ENCODE measurements around the gene ZMYM4.

The ZMYM4 gene

GRCh38 chr1:35408925-35409324 lies 140.4 kb downstream of the ZMYM4 start:
- no peak for DNase-seq

- no peak for DNase-seq
These were observed 157.6 kb downstream of the ZMYM4 start for GRCh38 chr1:35426097-35426586.

- no peak for DNase-seq
These were observed 159.9 kb downstream of the ZMYM4 start for GRCh38 chr1:35428360-35428759.

DNA sequence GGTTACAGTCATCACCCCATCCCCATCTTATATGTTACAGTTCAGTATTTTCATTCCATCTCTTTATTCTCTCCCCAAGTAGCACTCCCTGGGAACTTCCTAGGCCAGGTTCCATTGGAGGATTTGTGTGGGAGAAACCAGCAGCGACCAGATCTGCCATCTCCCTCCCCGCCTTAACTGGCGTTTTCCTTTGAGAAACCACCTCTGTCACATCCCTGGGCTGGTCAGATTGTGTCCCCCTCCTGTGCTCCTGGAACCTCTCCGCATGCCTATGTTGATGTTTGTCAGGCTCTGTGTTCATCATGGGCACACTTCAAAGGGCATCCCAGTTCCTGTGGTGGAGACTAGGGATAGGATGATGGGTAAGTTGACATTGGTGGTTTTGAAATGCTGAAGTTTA lies 162.3 kb downstream of the ZMYM4 start:
- no peak for DNase-seq

GRCh38 chr1:35431173-35431599 lies 162.7 kb downstream of the ZMYM4 start:
- peak; percentile 11 for DNase-seq

DNA sequence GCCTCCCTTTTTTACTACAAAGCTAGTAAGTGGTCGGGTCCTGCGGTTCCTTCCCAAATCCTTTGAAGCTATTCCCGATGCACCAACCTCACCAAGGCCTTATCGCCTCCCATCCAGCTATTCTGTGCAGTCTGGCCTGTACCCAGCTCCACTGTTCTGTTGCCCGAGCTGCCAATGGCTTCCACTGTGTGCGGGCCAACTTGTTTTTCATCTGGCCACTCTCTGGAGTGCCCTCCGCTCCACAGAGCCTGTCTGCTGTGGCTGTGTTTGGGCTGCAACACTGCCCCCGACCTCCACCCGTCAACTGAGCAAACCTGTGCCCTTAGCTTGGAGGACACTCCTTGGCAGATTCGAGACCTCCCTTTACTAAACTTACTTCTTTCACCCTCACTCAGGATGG lies 163.7 kb downstream of the ZMYM4 start:
- no peak for DNase-seq

DNA sequence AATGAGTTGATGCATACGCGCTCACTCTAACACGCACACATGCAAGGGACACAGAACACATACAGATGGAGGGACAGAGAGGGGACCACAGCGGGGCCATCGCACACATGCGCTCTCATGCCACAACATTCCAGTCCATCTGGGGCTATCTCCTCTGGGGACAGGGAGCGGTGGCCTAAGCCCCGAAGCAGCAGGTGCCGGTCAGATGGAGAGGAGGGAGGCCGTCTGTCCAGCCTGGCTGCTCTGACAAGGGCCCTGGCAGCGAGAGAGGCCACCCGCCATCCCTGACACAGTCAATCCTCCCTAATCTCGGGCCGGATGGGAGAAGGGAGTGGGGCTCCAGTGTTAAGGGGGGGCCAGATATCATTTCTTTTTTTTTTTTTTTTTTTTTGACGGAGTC lies 165.2 kb downstream of the ZMYM4 start:
- no peak for DNase-seq

DNA sequence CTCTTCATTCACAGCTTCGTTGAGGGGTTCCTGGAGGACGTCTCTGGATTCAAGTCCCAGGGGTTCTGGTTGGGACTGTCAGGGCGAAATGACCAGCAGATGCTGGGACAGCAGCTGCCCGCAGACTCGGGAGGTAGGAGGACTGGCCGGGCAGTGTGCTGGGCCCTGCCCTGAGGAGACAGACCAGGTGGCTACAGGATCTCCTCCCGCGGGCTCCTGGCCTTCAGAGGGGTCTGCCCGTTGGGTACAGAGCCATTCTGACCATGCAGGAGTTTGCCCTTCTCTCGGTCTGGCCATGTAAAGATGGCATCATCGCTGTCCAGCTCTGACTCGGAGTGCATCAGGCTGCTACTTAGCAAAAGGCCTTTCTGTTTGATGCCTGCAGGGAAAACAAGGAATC lies 166.2 kb downstream of the ZMYM4 start:
- DNase-seq: no peak

GRCh38 chr1:35436078-35436477 lies 167.6 kb downstream of the ZMYM4 start:
- DNase-seq: no peak

- DNase-seq: no peak
These were observed 168.7 kb downstream of the ZMYM4 start for GRCh38 chr1:35437200-35437599.

DNA sequence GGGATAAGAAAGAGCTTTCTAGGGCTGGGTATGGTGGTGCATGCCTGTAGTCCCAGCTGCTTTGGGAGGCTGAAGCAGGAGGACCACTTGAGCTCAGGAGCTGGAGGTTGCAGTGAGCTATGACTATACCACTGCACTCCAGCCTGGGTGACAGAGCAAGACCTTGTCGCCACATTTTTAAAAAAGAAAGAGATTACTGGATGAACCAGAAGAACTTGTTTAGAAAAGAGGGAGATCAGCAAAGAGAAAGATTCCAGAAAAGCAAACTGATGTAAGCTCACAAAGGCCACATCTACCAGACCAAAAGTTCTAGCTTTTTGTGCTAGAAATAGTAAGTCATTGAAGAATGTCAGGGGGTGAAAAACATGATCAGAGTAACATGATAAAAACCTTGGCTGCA lies 171.1 kb downstream of the ZMYM4 start:
- no peak for DNase-seq

DNA sequence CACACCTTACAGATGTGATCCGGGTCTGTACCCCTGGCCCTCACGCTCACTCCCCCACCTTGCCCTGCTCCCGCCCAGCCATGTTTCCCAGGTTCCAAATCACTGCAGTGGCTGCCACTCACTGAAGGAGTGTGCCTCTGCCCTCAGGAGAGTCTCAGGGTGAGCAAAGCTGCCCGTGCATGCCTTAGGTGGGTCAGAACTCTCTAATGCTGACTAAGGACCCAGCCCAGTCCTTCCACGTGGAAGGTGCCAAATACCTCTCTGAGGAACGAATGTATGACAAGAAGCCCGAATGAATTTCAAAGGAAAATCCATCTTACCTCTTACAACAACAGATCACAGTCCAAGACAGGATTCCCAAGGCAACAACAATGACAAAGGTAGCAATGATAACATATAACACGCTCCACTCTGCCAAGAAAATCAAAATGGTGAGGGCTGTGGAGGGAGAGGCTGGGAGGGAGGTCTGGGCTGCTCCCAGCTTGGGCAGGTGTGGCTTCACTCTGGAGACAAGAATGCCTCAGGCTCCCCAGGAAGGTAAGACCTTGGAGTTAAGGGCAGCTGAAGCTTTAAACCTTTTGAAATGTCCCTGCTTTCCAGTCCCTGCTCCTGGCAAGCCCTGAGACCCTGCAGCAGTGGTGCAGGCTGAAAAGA lies 173.5 kb downstream of the ZMYM4 start:
- no peak for DNase-seq

DNA sequence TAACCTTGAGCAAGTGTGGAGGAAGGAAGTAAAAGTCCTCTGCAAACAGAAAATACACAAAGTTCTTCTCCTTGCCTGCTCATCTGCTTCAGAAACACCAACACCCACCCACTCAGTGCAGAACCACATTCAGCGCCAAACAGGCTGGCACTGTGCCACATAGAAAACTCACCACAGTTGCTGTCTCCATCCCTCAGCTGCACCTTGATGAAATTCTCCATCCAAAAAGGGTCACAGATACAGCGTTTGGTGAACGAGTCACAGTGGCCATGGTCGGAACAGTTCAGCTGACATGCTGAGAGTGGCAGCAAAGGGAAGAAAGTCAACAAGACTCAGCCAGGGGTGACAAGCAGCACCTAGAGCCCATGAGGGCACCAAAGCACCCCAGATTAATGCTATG lies 174.2 kb downstream of the ZMYM4 start:
- no peak for DNase-seq

DNA sequence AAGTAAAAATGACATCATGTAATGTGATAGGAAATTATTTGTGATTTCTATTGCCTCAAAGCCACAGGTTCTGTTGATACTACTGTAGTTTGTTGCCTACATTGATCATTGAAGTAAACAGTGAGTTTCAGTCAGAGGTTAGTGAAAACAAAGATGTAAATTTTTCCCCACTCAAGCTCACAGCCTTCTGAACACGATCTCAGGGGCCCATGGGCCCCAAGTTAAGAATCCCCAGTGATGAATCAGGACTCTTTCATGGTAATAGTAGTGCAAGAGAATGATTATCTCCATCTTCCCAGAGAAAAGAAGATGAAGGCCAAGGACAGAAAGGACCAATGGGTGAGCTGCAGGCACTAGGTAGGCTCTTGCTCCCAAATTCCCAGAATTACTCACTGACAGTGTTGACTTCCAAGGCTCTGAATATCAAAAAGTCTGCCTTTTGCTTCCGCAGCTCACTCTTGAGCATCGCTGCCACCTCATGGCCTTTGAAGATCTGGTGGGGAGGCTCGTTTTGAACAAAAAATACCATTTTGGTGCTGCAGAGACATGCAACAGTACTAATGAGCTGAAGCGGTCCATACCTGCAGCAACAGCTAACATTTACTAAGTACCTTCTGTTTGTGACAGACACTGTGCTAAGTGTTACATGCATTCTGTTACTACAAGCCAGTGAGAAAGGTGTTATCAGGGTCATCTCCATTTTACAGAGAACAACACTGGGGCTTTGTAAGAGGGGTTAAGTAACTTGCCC lies 175.4 kb downstream of the ZMYM4 start:
- no peak for DNase-seq

- no peak for DNase-seq
These were observed 175.9 kb downstream of the ZMYM4 start for GRCh38 chr1:35444519-35444774.

DNA sequence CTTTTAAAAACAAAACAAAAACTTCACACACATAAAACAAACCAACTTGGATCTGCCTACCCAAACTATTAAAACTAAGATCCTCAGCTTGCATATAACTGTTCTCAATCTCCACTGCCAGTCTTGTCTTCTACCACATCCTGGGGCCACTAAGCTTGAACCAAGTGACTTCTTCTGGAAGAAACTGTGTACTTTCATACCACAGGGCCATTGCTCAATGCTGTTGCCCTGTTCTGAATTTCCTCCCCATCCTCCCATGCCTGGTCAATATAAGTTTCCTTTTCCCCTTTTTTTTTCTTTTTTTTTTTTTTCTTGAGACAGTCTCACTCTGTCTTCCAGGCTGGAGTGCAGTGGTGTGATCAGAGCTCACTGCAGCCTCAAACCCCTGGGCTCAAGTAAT lies 178.8 kb downstream of the ZMYM4 start:
- DNase-seq: peak; percentile 71

DNA sequence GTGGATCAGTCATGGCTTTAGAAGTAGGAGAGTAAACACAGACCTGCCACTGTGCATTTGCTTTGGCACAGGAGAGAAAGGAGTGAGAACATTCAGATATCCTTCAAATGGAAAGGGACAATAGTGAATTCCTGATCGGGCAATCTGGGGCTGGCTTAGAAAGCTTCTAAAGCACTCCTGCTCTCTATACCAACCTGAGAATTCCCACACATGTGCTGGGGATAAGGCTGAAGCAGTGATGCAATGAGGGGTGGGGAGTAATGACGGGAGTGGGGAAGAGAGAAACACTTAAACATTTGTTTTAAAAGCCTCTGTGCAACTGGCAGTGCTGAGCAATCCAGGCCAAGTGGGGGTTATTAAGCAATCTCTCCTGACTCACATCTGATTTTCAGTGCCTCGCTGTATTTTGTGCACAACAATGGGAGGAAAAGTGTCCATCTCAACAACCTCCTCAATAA lies 179.9 kb downstream of the ZMYM4 start:
- DNase-seq: peak; percentile 50

GRCh38 chr1:35449334-35450008 lies 181.0 kb downstream of the ZMYM4 start:
- no peak for DNase-seq

DNA sequence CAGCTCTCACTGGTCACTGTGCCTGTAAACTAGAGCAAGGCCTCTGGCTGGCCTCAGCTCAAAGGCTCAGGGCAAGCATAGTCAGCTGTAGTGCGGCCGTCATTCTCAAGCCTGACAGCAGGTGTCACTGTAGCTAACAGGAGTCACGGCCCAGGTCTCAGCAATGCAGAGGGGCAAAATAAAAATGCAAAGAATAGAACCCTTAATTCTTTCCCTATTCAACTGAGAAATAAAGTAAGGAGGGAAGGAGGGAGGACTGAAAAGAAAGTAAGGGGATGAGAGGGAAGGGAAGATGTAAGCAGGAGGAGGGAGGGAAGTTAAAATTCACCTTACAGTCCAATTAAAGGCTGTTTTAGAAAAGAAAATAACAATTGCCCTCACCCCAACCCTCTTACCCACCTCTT lies 182.6 kb downstream of the ZMYM4 start:
- peak; percentile 26 for DNase-seq

DNA sequence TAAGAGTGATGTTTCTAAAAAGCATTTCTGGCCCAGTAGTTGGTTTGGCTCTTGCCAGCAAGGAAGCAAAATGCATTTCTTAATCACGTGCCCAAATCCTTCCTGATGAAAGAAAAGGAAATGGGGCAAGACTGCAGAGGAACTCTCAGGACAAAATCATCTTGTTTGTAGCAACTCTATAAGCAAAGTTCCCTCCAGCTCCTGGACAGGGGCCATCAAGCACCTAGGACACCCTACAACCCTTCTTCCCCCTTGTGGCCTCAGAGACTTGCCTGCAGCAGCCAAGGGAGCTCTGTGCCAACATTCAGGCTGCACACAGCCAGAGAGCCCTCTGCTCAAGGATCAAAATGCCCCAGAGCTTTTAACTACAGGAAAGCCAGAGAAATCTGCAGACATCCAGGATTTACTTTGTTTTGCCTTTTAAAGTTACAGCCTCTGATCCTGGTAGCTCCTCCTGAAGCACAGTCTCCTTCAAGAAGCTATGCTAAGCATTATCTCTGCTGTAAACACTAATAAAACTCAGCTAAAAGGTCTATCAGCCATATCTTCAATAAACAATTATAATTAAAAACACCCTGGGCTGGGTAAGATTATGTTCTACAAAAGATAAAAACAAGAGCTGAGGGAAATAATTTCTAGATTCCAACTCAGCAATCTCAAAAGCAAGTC lies 183.7 kb downstream of the ZMYM4 start:
- DNase-seq: peak; percentile 98

DNA sequence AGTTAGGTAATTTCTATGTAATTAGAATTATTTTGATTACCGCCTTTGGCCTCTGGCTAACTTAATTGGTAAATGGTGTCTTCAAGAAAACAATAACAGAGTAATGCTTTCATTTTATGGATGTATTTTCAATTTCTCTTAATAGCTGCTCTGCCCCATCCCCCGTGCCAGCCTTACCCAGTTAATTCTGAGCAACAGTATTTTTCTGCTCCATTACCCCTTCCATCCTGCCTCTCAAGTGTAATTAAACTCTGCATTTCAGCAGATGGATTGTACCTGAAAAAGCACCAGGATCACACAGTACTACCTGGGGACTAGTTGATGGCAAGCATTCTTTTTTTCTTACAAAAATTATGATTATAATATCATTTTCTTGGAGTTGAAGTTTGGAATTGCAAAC lies 184.5 kb downstream of the ZMYM4 start:
- no peak for DNase-seq

- peak; percentile 55 for DNase-seq
These were observed 185.7 kb downstream of the ZMYM4 start for GRCh38 chr1:35454176-35454575.

GRCh38 chr1:35454616-35455015 lies 186.1 kb downstream of the ZMYM4 start:
- no peak for DNase-seq

DNA sequence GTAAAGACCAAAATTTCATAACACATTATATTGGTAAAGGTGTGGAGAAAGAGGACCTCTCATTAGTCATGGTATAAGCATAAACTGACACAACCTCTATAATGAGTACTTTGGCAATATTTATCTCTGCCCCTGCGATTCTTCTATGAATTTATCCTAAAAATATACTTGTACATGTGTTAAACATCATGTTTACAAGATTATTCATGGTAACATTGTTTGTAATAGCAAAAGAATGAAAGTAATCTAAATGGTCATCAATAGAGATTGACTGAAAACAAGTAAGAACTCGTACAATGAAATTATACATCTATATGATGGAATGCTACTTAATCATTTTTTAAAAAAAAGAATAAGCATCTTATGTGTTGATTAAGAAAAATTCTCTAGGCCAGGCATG lies 192.3 kb downstream of the ZMYM4 start:
- DNase-seq: no peak

All from GF-D8 (cell line).